HEK293 (cell line): ENCODE data around the gene ACTRT2.

ENCODE experiments used
- CTCF ChIA-PET: fragments of 350-600 bp; formaldehyde crosslinking; extraction: SDS; loops from one replicate; lab custom pipeline; 2021; ENCODE audit warnings: antibody characterized with exemption; lab: Yijun Ruan, JAX
- POLR2A ChIA-PET: fragments of 300-600 bp; formaldehyde crosslinking; extraction: SDS; loops from one replicate; lab custom pipeline; 2020; ENCODE audit warnings: antibody characterized with exemption, inconsistent platforms; lab: Yijun Ruan, JAX
- H3K27ac ChIP-seq: fragments of 200-500 bp; sonication (Bioruptor generic); 2 replicates; pipeline ENCODE4 v1.5.1; 2014; ENCODE audit warnings: low read depth, low read length, control low read depth, inconsistent platforms; ENCODE audit errors: extremely low read depth
- H3K36me3 ChIP-seq, 2 experiments: fragments of 200-500 bp in 1 of 2; sonication (Bioruptor generic) in 1 of 2; 1 replicate in 1 of 2; 2 replicates in 1 of 2; pipeline ENCODE4 v1.5.1; 2014 to 2017; ENCODE audit warnings: inconsistent platforms in 2 of 2, low read length in 2 of 2; ENCODE audit not compliant: control insufficient read depth in 2 of 2, insufficient read depth in 1 of 2
- H3K4me1 ChIP-seq: fragments of 200-500 bp; sonication (Bioruptor generic); 2 replicates; pipeline ENCODE4 v1.5.1; 2014; ENCODE audit warnings: mild to moderate bottlenecking, low read length, inconsistent platforms; ENCODE audit not compliant: control insufficient read depth, insufficient read depth
- H3K4me3 ChIP-seq: 2 replicates; pipeline ENCODE4 v1.5.1; 2011; ENCODE audit warnings: low read depth, mild to moderate bottlenecking, control low read depth, low read length, moderate library complexity
- H3K9me3 ChIP-seq: fragments of 200-500 bp; sonication (Bioruptor generic); 2 replicates; pipeline ENCODE4 v1.5.1; 2014; ENCODE audit warnings: low read depth, low read length, inconsistent platforms; ENCODE audit not compliant: control insufficient read depth, insufficient read depth
- PRDM6 ChIP-seq: fragments of 450-650 bp; formaldehyde crosslinking; IDR thresholded peaks from 2 replicates; pipeline ENCODE4 v1.5.1; 2017; ENCODE audit warnings: missing biosample characterization, missing genetic modification characterization
- REPIN1 ChIP-seq: fragments of 450-650 bp; formaldehyde crosslinking; IDR thresholded peaks from 2 replicates; pipeline ENCODE4 v1.5.1; 2017; ENCODE audit warnings: missing biosample characterization, missing genetic modification characterization, low read depth
- TRIM28 ChIP-seq: IDR thresholded peaks from 2 replicates; pipeline ENCODE4 v1.6.1; 2011; ENCODE audit warnings: low read length, control low read depth, borderline replicate concordance
- YY1 ChIP-seq: fragments of 450-650 bp; formaldehyde crosslinking; IDR thresholded peaks from 2 replicates; pipeline ENCODE4 v1.5.1; 2018; ENCODE audit warnings: missing biosample characterization, missing genetic modification characterization
- YY2 ChIP-seq: fragments of 450-650 bp; formaldehyde crosslinking; IDR thresholded peaks from 2 replicates; pipeline ENCODE4 v1.5.1; 2016; ENCODE audit warnings: missing biosample characterization, missing genetic modification characterization
- ZBTB17 ChIP-seq: fragments of 450-650 bp; formaldehyde crosslinking; IDR thresholded peaks from 2 replicates; pipeline ENCODE4 v1.5.1; 2016; ENCODE audit warnings: missing biosample characterization, missing genetic modification characterization
- ZBTB26 ChIP-seq: fragments of 450-650 bp; formaldehyde crosslinking; optimal IDR thresholded peaks from 2 replicates; pipeline ENCODE3; 2016; ENCODE audit warnings: missing biosample characterization, mild to moderate bottlenecking, missing genetic modification characterization
- ZBTB44 ChIP-seq: fragments of 450-650 bp; IDR thresholded peaks from 2 replicates; pipeline ENCODE4 v1.5.1; 2018; ENCODE audit warnings: missing biosample characterization, mild to moderate bottlenecking, missing genetic modification characterization
- ZFP69B ChIP-seq: fragments of 450-650 bp; formaldehyde crosslinking; IDR thresholded peaks from 2 replicates; pipeline ENCODE4 v1.5.1; 2016; ENCODE audit warnings: missing biosample characterization, missing genetic modification characterization
- ZNF10 ChIP-seq: fragments of 450-650 bp; formaldehyde crosslinking; IDR thresholded peaks from 2 replicates; pipeline ENCODE4 v1.5.1; 2017; ENCODE audit warnings: missing biosample characterization, missing genetic modification characterization
- ZNF133 ChIP-seq: fragments of 450-650 bp; formaldehyde crosslinking; IDR thresholded peaks from 2 replicates; pipeline ENCODE4 v1.5.1; 2016; ENCODE audit warnings: missing biosample characterization, missing genetic modification characterization
- ZNF148 ChIP-seq: fragments of 450-650 bp; formaldehyde crosslinking; IDR thresholded peaks from 2 replicates; pipeline ENCODE4 v1.5.0; 2017; ENCODE audit warnings: missing biosample characterization, missing genetic modification characterization, borderline replicate concordance
- ZNF211 ChIP-seq: fragments of 450-650 bp; formaldehyde crosslinking; IDR thresholded peaks from 2 replicates; pipeline ENCODE4 v1.5.1; 2016; ENCODE audit warnings: low read depth, missing biosample characterization, missing genetic modification characterization
- ZNF214 ChIP-seq: fragments of 450-650 bp; formaldehyde crosslinking; IDR thresholded peaks from 2 replicates; pipeline ENCODE4 v1.5.1; 2017; ENCODE audit warnings: missing biosample characterization, mild to moderate bottlenecking, missing genetic modification characterization, borderline replicate concordance
- ZNF354C ChIP-seq: fragments of 450-650 bp; formaldehyde crosslinking; IDR thresholded peaks from 2 replicates; pipeline ENCODE4 v1.5.1; 2016; ENCODE audit warnings: missing biosample characterization, missing genetic modification characterization, low read depth, borderline replicate concordance
- ZNF398 ChIP-seq: fragments of 450-650 bp; formaldehyde crosslinking; IDR thresholded peaks from 2 replicates; pipeline ENCODE4 v1.5.1; 2017; ENCODE audit warnings: missing biosample characterization, missing genetic modification characterization
- ZNF416 ChIP-seq: fragments of 450-650 bp; formaldehyde crosslinking; IDR thresholded peaks from 2 replicates; pipeline ENCODE4 v1.5.1; 2016; ENCODE audit warnings: missing biosample characterization, missing genetic modification characterization
- ZNF488 ChIP-seq: fragments of 450-650 bp; formaldehyde crosslinking; IDR thresholded peaks from 2 replicates; pipeline ENCODE4 v1.5.1; 2016; ENCODE audit warnings: missing biosample characterization, missing genetic modification characterization
- ZNF548 ChIP-seq: fragments of 450-650 bp; formaldehyde crosslinking; IDR thresholded peaks from 2 replicates; pipeline ENCODE4 v1.5.1; 2016; ENCODE audit warnings: missing biosample characterization, missing genetic modification characterization
- ZNF621 ChIP-seq: fragments of 450-650 bp; formaldehyde crosslinking; IDR thresholded peaks from 2 replicates; pipeline ENCODE4 v1.5.1; 2017; ENCODE audit warnings: missing biosample characterization, missing genetic modification characterization
- ZNF677 ChIP-seq: fragments of 450-650 bp; IDR thresholded peaks from 2 replicates; pipeline ENCODE4 v1.5.0; 2018; ENCODE audit warnings: missing biosample characterization, mild to moderate bottlenecking, missing genetic modification characterization, moderate library complexity
- ZNF747 ChIP-seq: fragments of 450-650 bp; formaldehyde crosslinking; IDR thresholded peaks from 2 replicates; pipeline ENCODE4 v1.5.1; 2016; ENCODE audit warnings: missing biosample characterization, missing genetic modification characterization
- ZNF792 ChIP-seq: fragments of 450-650 bp; formaldehyde crosslinking; IDR thresholded peaks from 2 replicates; pipeline ENCODE4 v1.5.1; 2016; ENCODE audit warnings: missing biosample characterization, missing genetic modification characterization

ACTRT2 gene

GRCh38 chr1:2982615-2983318 is 38.5 kb upstream of the ACTRT2 start (continued):
- TF ChIP-seq ZNF792 (tag by site-specific recombination) (no peak), ZNF747 (tag by site-specific recombination) (no peak), REPIN1 (tag by site-specific recombination) (no peak), ZNF10 (tag by site-specific recombination) (no peak), ZNF677 (no peak), ZNF416 (tag by site-specific recombination) (no peak), ZNF354C (no peak), ZNF621 (tag by site-specific recombination) (no peak), ZNF211 (tag by site-specific recombination) (no peak)

GRCh38 chr1:2983319-2983705 is 38.0 kb upstream of the ACTRT2 start:
- no peak overlapping the region for H3K27ac ChIP-seq
- H3K4me1 ChIP-seq = no peaks in the 10 kb centered on the region
- ChIA-PET POLR2A (no interaction called here), CTCF (interaction anchor here (1.6 kb wide), 1 partner anchor 29 kb away, joined by 4 read pairs; no protein-coding TSS in a partner anchor)
- TF ChIP-seq ZFP69B (tag by site-specific recombination) = no peak
- no peak for TF ChIP-seq ZNF133 (tag by site-specific recombination)
- TF ChIP-seq ZBTB44 (tag by site-specific recombination) = no peak
- no peaks in the 10 kb centered on the region for H3K36me3 ChIP-seq
- H3K4me3 ChIP-seq = no peak overlapping the region
- no peaks in the 10 kb centered on the region for H3K9me3 ChIP-seq

- CTCF ChIA-PET = interaction anchor here (1.6 kb wide), 1 partner anchor 28 kb away, joined by 4 read pairs; no protein-coding TSS in a partner anchor
- TF ChIP-seq ZNF148 (tag by site-specific recombination) (no peak), ZBTB26 (no peak), ZNF548 (tag by site-specific recombination) (no peak), YY1 (no peak), ZNF398 (tag by site-specific recombination) (no peak), YY2 (tag by site-specific recombination) (no peak), TRIM28 (no peak), ZNF488 (no peak), PRDM6 (tag by site-specific recombination) (no peak), ZBTB17 (tag by site-specific recombination) (no peak), ZNF214 (no peak)
Observed at GRCh38 chr1:2983706-2984398, 37.4 kb upstream of the ACTRT2 start.

More at GRCh38 chr1:2983706-2984398, 37.4 kb upstream of the ACTRT2 start:
- Histone ChIP-seq H3K27ac (no peak overlapping the region), H3K9me3 (no peaks in the 10 kb centered on the region), H3K4me1 (no peaks in the 10 kb centered on the region), H3K36me3 (no peaks in the 10 kb centered on the region), H3K4me3 (no peak overlapping the region)
- POLR2A ChIA-PET = no interaction called here
